Sigmoid colon (tissue), 7 donors: ENCODE measurements around the gene RAD51D. TPM values are rescaled to one million over a fixed set of nuclear protein-coding genes. Genes with fewer than 3 reads are reported as not detected.

Experiments
- DNase-seq: peaks from one replicate; pipeline ENCODE4 v3.0.0-alpha.2; 2019
- H3K27ac ChIP-seq, 4 donors: fragments of 200-600 bp; sonication (generic); one replicate each; pipeline ENCODE4 v1.5.1; 2016 to 2019; ENCODE audit warnings: mild to moderate bottlenecking in 1 of 4
- H3K27me3 ChIP-seq, 3 donors: fragments of 200-600 bp; sonication (generic); one replicate each; pipeline ENCODE4 v1.5.1; 2019; ENCODE audit warnings: mild to moderate bottlenecking in 1 of 3
- H3K36me3 ChIP-seq, 4 donors: fragments of 200-600 bp; sonication (generic); one replicate each; pipeline ENCODE4 v1.5.1; 2016 to 2019
- H3K4me1 ChIP-seq, 4 donors: fragments of 200-600 bp; sonication (generic); one replicate each; pipeline ENCODE4 v1.5.1; 2017 to 2019
- H3K4me3 ChIP-seq, 4 donors: fragments of 200-600 bp; sonication (generic); one replicate each; pipeline ENCODE4 v1.5.1; 2017 to 2019; ENCODE audit warnings: mild to moderate bottlenecking in 2 of 4, moderate library complexity in 1 of 4
- H3K9me3 ChIP-seq, 4 donors: fragments of 200-600 bp in 3 of 4; sonication (generic) in 3 of 4; one replicate each; pipeline versions ENCODE4 v1.5.1 to v1.6.1; 2013 to 2019
- EP300 ChIP-seq, 4 donors: sonication (generic); formaldehyde crosslinking; IDR thresholded peaks; one replicate each; pipeline ENCODE4 v1.6.1; 2017; ENCODE audit warnings: antibody characterized with exemption in 4 of 4
- POLR2A ChIP-seq, 2 donors: fragments of 450-650 bp; IDR thresholded peaks; one replicate each; pipeline ENCODE4 v1.6.1; 2016; ENCODE audit warnings: antibody characterized with exemption in 2 of 2, mild to moderate bottlenecking in 2 of 2, moderate library complexity in 2 of 2
- POLR2AphosphoS5 ChIP-seq, 4 donors: sonication (generic); formaldehyde crosslinking; IDR thresholded peaks; one replicate each; pipeline ENCODE4 v1.6.1; 2017; ENCODE audit warnings: antibody characterized with exemption in 4 of 4
- WGBS, 2 donors: extraction: QIAGEN DNeasy Blood & Tissue Kit; methylation state at CpG; one replicate each; pipeline ENCODE4 v1.1.7; 2013; 5-methylcytosine and 5-hydroxymethylcytosine counted together
- intact Hi-C: fragments of 100-400 bp; cut with DNase I; formaldehyde crosslinking; loops from one replicate; pipeline ENCODE4 v1.15.1; 2023
- polyA plus RNA-seq, 3 donors: library from polyadenylated mRNA; stranded (reverse); fragments of 200-250 nt; gene quantifications; one replicate each; pipeline ENCODE4 v1.2.3, GENCODE V29; 2013
- total RNA-seq, 4 donors: library from RNA; depleted of rRNA; stranded (reverse); fragments of >200 nt; gene quantifications; one replicate each; pipeline ENCODE4 v1.1.0, GENCODE V29; 2016
- TF ChIP-seq, protein P1 (sequence below), 4 experiments: fragments of 450-650 bp in 3 of 4; fragments of 200-600 bp in 1 of 4; IDR thresholded peaks; one replicate each; pipeline ENCODE4 v1.5.1; 2016 to 2019; ENCODE audit warnings: antibody characterized with exemption in 4 of 4, mild to moderate bottlenecking in 3 of 4, moderate library complexity in 2 of 4
- donor health status: healthy with polysubstance abuse.
- donor health status: Bipolar disorder and iron deficiency.
- donor health status: healthy.

RAD51D gene
- total and polyA plus RNA-seq, 7 donors: 2.8 to 12.6 (median 7.6) TPM

DNA sequence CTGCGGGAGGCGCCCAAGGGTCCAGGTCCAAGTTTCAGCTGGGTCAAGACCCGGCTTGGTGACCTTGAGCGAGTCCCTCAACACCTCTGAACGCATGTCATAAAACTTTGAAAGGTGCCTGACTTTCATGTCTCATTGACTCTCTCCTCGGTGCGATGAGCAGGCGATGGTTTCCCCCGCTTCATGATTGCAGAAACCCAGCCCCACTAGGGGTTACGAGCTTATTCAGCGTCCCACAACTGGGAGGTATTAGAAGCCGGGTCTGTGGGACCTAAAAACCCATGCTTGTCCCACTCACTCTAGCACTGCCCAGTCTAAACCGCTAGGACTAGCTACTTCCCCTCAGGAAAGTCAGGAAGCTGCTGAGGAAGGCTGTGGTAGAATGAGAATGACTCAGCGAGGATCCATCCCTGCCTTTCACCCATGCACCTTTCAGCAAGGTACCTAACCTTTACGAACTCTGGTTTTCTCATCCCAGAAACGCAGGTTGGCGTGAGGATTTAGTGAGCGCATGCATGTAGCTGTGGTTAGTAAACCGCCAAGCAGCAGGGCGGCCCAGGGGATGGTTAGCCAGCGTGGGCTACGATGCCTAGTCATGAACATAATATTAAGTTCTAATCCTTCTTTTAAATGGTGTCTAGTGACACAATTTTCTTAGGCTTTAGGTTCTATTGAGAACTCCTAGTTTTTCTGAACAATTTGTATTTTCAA lies 29.9 kb downstream of the RAD51D start:
- H3K9me3 ChIP-seq: no peaks in the 10 kb centered on the region
- peaks cover 0 to 31% (median 7%) of the 10 kb centered on the region in 4 donors for H3K4me1 ChIP-seq
- intact Hi-C loops: loop anchor here (1.0 to 5.0 kb wide), 4 partner anchors 33 to 128 kb away; partner anchors contain the start of genes CCT6B, FNDC8 and ZNF830
- no peaks in the 10 kb centered on the region for H3K36me3 ChIP-seq
- H3K27me3 ChIP-seq: no peaks in the 10 kb centered on the region
- 29 to 41% methylated on average over 22 of the region's 22 CpGs for WGBS, 2 donors
- DNase-seq: no peak
- H3K27ac ChIP-seq: peak overlapping the region; percentile 84 to 97 (median 96)
- TF ChIP-seq EP300 (IDR thresholded peaks at IDR 0.05) (no peak), POLR2AphosphoS5 (IDR thresholded peaks at IDR 0.05) (no peak), POLR2A (IDR thresholded peaks at IDR 0.05) (no peak)
- TF ChIP-seq, protein P1, sequence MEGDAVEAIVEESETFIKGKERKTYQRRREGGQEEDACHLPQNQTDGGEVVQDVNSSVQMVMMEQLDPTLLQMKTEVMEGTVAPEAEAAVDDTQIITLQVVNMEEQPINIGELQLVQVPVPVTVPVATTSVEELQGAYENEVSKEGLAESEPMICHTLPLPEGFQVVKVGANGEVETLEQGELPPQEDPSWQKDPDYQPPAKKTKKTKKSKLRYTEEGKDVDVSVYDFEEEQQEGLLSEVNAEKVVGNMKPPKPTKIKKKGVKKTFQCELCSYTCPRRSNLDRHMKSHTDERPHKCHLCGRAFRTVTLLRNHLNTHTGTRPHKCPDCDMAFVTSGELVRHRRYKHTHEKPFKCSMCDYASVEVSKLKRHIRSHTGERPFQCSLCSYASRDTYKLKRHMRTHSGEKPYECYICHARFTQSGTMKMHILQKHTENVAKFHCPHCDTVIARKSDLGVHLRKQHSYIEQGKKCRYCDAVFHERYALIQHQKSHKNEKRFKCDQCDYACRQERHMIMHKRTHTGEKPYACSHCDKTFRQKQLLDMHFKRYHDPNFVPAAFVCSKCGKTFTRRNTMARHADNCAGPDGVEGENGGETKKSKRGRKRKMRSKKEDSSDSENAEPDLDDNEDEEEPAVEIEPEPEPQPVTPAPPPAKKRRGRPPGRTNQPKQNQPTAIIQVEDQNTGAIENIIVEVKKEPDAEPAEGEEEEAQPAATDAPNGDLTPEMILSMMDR (IDR thresholded peaks at IDR 0.05): peak in 1 of 4 experiments; percentile 50
- H3K4me3 ChIP-seq: peak overlapping the region in 3 of 4 donors; percentile 94 to 98 (median 95)

DNA sequence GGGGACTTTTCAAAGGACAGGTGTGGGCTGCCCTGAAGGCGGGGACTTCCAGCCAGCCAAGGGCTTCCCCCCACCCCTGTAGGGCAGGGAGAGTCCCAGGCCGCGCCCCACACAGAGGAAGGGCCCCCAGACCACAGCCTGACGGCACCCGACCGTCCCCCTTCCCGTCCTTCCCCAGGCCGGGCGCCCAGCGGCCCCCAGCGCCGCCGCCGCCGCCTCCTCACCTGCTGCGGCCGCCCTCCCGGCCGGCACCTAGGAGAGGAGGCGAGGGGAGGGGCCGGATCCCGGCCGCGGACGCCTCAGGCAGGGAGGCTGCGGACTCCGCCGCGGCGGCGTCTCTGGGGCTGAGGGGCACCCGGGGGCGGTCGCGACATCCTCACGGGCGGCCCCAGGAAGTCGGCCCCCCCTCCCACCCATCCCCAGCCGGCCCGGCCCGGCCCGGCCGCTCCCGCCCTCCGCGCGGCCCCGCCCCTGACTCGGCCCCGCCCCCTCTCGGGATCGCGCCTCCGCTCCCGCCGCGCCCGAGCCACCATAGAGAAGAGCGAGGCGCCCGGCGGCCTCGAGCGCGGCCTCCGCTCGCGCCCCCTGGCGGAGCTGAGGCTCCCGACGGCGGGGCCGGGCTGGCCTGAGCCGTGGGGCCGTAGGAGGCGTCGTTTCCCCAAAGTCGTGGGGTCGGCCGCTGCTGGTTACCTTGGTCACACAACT lies 30.6 kb downstream of the RAD51D start:
- Histone ChIP-seq H3K4me3 (peak overlapping the region; percentile 61 to 98 (median 94)), H3K9me3 (no peaks in the 10 kb centered on the region), H3K27me3 (no peaks in the 10 kb centered on the region), H3K27ac (peak overlapping the region; percentile 84 to 97 (median 96)), H3K36me3 (no peaks in the 10 kb centered on the region), H3K4me1 (peaks cover 0 to 31% (median 7%) of the 10 kb centered on the region in 4 donors)
- TF ChIP-seq, protein P1 (IDR thresholded peaks at IDR 0.05): peak in 3 of 4 experiments; percentile 56 to 81 (median 60)
- TF ChIP-seq POLR2AphosphoS5 (IDR thresholded peaks at IDR 0.05) (peak in 3 of 4 donors; percentile 33 to 69 (median 64)), EP300 (IDR thresholded peaks at IDR 0.05) (no peak), POLR2A (IDR thresholded peaks at IDR 0.05) (no peak)
- peak; percentile 92 for DNase-seq
- WGBS, 2 donors: 0 to 1% methylated on average over 80 of the region's 80 CpGs
- intact Hi-C loops: loop anchor here (1.0 to 5.0 kb wide), 6 partner anchors 26 to 128 kb away; partner anchors contain the start of genes CCT6B, FNDC8, LIG3 and RFFL

DNA sequence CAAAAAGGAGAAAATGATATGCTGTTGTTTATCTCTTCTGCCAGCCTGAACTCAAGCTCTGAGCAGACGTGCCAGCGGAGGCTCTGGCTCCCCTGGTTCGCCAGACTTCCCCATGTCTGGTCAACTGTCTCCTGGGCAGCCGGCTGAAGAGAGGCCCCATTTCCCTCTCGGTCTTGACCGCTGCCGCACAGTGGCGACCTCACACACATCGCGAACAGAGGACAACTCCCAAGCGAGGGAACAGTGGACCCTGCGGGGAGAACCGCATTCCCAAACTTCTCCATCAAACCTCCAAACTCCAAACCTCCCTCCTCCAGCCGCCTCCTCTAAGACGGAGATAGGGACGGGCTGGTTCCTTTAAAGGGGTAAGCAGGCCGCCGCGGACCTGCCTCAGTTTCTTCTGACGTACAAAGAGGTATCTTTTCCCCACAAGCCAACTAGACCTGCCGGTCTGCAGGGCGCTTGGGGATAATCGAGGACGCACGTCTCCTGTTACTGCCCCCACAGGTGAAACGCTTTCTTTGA lies 31.2 kb downstream of the RAD51D start:
- H3K4me3 ChIP-seq: peak overlapping the region; percentile 61 to 98 (median 94)
- DNase-seq: peak; percentile 82
- WGBS, 2 donors: 1% methylated on average over 26 of the region's 26 CpGs
- peak in 2 of 4 donors; percentile 5 to 40 for TF ChIP-seq POLR2AphosphoS5 (IDR thresholded peaks at IDR 0.05)
- TF ChIP-seq EP300 (IDR thresholded peaks at IDR 0.05): no peak
- no peaks in the 10 kb centered on the region for H3K27me3 ChIP-seq
- H3K4me1 ChIP-seq: peaks cover 0 to 31% (median 7%) of the 10 kb centered on the region in 4 donors
- H3K36me3 ChIP-seq: no peaks in the 10 kb centered on the region
- intact Hi-C loops: loop anchor here (1.0 to 5.0 kb wide), 5 partner anchors 25 to 108 kb away; partner anchors contain the start of genes FNDC8, LIG3 and RFFL
- peak overlapping the region; percentile 84 to 97 (median 96) for H3K27ac ChIP-seq
- no peaks in the 10 kb centered on the region for H3K9me3 ChIP-seq

DNA sequence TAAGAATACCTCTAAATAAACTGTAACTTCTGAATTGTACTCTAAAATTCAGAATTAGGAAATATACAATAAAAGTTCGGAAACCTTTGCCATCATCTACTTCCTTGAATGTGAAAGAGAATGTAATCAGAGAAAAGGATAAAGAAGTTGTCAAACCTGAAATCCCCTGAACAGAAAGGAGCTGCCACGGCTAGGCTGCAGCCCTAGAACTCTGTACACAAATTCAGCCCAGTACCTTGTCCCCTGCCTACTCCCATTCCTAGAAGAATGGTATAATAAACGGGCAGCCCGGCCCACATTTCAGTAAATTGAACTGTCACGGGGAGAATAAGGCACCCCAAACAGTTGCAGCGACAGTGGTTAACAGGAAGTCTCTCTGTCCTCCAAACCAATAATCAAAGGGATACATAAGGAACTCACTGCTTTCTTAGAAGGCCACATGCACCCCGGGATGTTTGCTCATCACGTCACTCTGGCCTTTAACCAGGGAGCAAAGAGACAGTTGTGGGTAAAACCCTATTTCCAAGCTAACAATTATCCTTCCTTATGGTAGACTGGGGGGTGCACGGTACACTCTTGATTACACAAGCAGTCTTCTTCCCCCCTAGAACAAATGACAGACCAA lies 31.8 kb downstream of the RAD51D start:
- Histone ChIP-seq H3K27me3 (no peaks in the 10 kb centered on the region), H3K4me1 (peaks cover 0 to 31% (median 9%) of the 10 kb centered on the region in 4 donors), H3K27ac (peak overlapping the region; percentile 84 to 97 (median 96)), H3K4me3 (peak overlapping the region; percentile 61 to 98 (median 94)), H3K9me3 (no peaks in the 10 kb centered on the region), H3K36me3 (no peaks in the 10 kb centered on the region)
- WGBS, 2 donors: 2 to 8% methylated on average over 9 of the region's 9 CpGs
- DNase-seq: no peak
- TF ChIP-seq EP300 (IDR thresholded peaks at IDR 0.05): no peak
- no peak for TF ChIP-seq POLR2A (IDR thresholded peaks at IDR 0.05)
- TF ChIP-seq POLR2AphosphoS5 (IDR thresholded peaks at IDR 0.05): no peak
- TF ChIP-seq, protein P1 (IDR thresholded peaks at IDR 0.05): no peak
- intact Hi-C loops: loop anchor here (1.0 to 5.0 kb wide), 5 partner anchors 25 to 108 kb away; partner anchors contain the start of genes FNDC8, LIG3 and RFFL
